ENCODE results near the gene TCERG1L.

The TCERG1L gene

DNA sequence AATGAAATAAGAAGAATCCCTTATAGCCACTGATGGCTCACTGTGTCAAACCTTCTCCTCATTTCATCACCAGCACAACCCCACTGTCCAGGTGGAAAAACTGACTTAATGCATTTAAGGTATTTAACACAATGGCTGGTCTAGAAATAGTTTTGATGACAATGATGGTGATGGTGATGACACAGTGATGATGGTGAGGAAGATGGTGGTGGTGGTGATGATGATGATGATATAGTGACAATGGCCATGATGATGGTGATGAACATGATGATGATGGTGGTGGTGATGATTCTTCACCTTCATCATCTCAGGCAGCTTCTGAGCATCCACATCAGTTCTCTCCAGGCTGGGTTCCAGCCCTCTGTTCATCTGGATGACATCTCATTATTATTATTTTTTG lies 186.6 kb downstream of the TCERG1L start:
- no peak for DNase-seq (ENCODE audit: low read depth in 2 of 2)

DNA sequence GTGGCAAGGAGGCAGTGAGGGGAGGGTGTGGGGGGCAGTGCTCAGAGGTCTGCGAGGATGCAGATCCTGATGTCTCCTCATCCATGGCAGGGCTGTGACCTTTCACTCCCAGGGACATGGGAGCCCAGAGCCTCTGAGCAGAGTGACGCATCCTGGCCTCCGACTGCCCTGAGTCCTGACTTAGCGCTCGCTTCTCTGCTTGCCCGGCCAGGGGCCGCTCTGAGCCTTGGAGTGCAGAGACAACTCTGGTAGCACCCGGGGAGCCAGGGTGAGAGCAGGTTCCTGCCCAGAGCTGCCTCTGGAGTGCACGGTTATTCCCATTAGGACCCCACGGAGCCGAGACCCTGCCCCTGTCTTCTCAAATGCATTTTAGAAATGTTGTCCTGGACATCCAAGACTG lies 188.0 kb downstream of the TCERG1L start:
- no peak for DNase-seq (ENCODE audit: low read depth in 2 of 2)

DNA sequence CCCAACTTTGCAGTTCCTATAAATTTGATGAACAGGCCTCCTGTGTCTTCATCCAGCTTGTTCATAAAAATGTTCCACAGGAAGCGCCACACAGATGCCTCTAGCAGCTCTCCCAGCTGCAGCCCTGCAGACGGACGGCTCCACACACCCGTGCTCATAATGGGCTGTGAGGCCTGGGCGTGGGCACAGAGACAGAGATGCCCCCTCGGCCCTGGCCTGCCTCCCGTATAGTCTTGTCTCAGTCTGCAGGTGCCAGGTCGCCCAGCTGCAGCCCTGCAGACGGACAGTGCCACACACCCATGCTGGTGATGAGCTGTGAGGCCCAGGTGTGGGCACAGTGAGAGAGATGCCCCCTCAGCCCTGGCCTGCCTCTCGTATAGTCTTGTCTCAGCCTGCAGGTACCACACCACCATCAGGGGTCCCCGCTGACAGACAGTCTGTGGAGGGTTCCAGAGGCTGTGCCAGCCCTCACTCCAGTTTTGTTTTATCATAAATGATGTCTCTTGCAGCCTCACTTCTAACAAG lies 189.9 kb downstream of the TCERG1L start:
- DNase-seq (ENCODE audit: low read depth in 2 of 2) = no peak

DNA sequence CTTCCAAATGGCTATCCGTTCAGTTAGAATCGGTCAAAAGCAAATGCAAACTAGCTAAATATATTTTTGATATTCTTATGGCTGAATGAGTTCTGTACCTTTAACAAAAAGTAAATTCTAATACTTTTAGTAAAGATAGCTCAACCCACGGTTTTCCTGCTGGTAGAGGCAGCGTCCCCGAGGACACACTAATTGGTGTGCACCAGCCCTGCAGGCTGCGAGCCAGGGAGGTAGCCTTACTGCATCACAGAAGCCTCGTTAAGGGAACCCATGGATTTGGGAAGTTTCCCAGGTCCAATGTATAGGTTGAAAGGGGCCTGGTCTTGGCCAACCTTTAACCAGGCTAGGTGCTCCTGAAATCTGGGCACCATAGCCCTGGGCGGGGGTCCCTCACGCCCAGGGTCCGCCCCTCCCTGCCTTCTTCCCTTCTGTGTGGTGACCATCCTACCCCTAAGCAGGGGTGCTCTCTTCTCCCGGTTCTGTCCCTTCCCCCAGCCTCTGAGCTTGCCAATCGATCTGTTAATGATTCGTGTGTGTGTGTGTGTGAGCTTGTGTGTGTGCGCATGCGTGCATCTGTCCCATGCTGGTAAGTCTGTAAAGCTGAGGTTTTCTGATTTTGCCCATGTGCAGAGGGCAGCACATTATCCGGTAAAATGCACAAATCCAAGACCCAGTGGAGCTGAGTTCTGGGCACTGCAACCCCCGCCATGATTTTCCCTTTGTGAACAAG lies 191.7 kb downstream of the TCERG1L start:
- DNase-seq (ENCODE audit: low read depth in 2 of 2) = no peak

DNA sequence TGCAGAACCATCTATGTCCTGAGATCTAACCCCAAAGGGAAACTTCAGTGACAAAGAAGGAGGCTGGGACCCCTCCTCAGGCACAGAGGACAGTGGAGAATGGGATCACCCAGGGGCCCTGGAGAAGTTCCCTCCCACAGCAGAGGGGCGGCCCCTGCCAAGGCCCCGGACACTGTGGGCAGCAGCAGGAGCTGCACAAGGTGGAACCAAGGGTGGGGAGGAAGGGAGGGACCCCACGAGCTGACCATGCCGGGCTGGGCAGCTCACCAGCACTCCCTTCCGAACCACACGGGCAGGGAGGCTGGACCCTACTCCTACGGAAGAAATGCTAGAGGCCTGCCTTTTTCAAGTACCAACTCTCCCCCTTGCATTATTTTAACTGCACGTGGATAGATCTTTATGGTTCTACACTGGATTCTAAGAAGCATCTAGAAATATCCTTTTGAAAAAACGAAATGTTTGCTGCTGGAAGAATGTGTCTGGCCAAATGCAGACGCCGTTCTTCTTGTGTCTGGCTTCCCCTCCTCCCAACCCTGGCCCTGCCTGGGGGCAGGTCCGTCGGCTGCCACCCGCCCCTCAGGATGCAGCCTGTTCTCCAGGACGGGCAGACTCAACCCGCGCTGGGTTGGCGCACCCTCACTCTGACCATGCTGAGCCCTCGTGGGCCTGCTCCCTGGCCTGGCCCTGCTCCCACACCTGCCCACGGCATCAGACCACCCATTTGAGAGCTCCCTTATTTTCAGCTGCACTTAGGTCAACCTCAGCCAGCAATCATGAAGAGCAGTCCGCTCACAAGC lies 193.9 kb downstream of the TCERG1L start:
- DNase-seq (ENCODE audit: low read depth in 2 of 2) = no peak

DNA sequence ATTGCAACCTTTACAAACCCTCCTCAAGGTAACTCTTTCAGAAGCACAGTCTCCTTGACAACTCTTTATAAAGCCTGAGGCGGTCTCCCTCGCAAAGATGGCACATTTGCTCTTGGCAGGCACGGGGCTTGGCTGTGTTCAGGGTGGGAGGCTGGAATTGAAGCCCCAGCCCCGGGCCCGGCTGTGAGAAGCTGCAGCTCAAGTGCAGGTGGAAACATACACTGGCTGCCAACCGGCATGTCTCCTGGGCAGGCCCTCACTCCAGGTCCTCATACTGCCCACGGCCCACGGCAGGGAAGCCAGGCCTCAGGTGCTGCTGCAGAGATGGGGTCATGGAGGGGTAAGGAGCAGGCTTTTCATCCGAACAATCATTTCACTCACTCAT lies 194.5 kb downstream of the TCERG1L start:
- no peak for DNase-seq (ENCODE audit: low read depth in 2 of 2)

DNA sequence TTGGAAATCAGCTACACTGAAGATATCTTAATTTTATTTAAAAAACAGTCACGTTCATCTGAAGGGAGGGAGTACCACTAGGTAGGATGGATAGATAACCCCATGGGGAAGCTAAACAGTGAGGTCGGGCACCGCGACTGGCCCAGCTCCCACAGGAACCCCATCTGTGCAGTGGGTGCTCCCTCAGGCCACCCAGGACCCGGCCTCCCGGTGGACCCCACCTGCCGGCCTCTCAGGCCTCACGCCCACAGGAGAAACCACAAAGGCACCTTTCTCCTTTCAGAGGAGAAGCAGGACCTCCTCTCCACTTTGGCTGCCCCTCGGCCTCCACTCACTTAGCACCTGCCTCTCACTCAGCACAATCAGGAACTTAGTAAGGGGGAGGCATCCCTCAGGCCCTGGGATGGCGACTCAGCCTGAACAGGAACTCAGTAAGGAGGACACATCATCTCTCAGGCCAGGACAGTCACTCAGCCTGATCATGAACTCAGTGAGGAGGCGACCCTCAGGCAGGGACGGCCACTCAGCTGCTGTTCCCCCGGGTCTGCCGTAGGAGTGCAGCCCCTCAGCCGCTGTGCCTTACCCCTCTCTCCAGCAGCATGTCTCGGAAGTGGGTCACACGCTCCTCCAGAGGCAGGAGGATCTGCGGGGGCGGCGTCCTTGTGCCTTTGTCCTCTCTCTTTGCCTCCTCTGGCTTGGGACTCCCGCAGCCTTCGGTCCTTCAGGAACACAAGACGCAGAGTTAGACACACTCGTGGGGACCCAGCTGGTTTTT lies 195.1 kb downstream of the TCERG1L start:
- DNase-seq (ENCODE audit: low read depth in 2 of 2) = no peak

DNA sequence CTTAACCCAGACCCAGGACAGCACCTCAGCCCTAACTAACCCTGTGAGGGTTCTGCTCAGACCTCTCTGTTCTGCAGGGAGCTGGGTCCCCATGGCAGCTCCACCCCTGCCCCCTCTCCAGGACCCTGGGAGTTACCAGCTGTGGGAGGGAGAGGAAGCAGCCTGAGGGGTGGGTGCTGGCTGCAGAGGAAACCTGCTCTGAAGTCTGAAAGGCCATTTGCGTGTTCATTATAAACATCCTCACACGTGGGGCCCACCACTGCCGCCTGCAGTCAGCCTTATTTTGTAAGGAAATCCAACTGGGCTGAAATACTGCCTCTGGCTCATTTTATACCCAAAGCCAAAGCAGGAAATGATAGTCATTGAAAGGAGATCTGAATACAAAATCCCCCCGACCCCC lies 195.7 kb downstream of the TCERG1L start:
- DNase-seq (ENCODE audit: low read depth in 2 of 2) = no peak

DNA sequence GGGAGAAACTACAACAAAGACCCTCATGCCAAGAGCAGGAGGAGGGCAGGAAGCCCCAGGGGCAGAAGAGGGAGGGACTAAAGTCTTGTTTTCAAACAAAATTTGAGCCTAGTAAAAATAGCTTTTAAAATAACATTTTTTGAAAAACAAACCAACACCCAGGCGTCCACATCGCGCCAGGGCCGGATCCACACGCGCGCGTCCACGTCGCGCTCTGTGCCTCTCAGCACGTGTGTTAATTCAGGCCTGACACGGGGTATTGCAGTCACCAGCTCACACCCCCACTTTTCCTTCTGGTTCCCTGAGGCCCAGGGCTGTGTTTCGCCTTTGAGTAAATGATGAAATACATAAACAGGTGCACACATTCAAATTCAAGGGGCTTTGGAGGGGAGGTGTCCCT lies 196.2 kb downstream of the TCERG1L start:
- no peak for DNase-seq (ENCODE audit: low read depth in 2 of 2)

DNA sequence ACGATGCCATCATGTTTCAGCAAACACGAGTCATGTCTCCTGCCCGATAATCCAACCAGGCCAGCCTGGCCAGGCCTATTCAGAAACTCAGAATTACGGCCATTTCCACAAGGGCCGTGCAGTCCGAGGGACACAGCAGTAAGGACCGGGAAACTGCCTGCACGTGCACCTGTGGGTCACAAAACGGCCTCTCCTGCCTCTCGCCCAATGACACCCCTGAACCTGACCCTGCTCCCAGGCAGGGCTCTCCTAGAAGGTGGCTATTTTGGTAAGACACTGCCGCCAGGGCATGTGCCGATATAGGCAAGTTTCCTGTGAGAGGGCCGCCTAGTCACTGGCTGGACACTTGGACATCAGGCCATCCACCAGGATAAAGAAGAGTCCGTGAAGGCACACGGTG lies 196.7 kb downstream of the TCERG1L start:
- DNase-seq (ENCODE audit: low read depth in 2 of 2) = no peak

DNA sequence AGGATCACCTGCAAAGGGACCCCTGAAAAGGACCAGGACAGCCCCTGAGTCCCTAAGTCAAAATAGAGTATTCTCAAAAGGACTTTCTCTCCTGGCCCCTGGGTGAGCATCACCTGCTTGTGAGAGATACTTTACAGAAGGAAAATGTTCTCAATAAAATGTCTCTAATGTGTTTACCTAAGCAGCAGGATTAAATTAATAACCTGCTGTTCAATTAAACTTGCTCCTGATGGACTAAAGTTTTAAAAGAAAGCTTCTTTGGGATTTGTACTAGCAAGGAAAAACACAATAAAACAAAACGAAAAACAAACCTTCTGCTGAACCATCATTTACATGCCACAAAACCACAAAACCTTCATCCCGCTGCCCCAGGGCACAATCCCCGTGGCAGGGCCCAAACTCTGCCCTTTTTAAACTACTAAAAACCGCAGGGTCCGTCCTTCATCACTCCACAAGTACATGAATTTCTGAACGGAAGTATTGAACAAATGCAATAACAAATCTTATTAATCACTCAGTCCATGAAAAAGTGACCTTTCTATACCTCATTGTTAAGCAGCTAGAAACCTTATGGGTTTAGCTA lies 197.7 kb downstream of the TCERG1L start:
- DNase-seq (ENCODE audit: low read depth in 2 of 2) = no peak

DNA sequence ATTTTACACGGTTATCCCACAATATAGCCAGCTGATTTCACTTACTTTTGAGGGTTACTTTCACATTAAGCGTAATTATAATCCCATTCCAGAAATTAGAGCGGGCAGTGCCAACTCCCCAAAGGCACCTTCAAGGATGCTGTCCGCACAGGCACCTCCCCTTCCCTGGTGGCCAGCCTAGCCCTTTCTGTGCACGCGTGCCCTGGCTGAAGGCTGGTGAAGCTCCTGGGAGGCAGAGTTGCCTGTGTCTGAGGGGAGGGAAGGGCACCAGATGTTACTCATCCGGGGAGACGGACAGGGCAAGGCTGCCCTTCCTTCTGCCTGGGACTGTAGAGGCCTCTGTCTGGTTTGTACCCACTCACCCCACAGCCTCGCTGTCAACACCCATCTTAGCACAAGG lies 198.4 kb downstream of the TCERG1L start:
- DNase-seq (ENCODE audit: low read depth in 2 of 2) = no peak

DNA sequence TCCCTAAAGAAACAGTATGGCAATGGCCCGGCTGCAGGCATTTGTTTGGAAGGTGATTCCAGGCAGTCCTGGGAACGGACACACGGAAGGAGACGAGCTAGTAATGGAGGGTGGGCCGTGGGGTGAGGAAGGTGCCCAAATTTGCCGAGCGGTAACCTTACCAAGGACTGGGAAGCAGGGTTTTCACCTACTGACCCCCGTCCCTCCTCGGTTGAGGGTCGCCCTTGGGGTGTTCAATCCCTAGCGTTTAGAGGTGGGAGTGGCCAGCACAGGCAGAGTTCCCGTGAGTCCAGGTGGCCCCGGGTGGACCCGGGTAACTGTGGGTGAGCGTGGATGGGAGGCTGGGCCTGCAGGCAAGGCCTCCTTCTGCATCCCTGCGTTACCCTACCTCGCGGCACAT lies 198.8 kb downstream of the TCERG1L start:
- no peak for DNase-seq (ENCODE audit: low read depth in 2 of 2)

DNA sequence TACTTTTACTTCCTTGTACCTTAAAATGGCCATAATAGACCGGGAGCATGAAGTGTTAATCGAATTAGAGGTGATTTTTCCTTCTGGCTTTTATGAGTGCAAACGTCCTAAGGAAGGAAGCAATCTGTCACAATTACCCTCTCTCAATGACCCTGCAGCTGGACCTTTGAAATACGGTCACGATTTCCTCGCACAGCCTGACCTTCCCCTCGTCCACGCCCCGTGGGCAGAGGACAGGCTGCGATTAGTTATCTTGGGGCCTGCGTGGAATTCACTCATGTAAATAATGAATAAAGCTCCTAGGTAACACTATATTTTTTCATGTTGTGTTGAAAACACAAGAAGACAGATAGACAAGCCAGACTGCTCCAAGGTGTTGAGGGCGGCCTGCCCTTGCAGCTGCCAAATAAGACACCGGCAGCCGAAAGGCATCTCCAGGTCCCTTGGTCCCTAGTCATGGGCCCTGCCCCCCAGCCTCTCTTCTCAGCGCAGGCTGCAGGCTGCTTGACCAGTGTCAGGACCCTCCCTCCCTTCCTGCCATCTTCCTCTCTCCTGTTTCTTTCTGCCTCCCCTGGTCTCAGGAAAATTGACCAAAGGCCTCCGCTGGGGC lies 199.9 kb downstream of the TCERG1L start:
- DNase-seq (ENCODE audit: low read depth in 2 of 2) = no peak

DNA sequence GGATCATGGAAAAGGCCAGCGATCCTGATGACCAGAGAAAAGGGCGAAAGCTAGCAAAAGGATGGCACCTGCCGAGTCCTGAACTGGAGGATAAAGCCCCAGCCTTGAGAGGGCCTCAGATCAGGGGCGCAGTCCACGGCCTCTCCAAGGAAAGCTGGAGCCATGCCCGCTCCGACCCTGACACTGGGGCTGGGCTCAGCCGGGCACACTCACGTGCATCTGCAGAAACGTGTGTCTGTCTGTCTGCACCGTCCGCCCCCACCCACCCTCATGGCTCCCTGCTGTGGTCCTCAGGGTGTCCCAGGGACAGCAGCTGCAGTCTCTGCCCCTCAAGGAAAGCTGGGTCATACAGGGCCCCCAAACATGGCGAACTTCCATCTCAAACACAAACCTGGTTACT lies 200.5 kb downstream of the TCERG1L start:
- no peak for DNase-seq (ENCODE audit: low read depth in 2 of 2)

DNA sequence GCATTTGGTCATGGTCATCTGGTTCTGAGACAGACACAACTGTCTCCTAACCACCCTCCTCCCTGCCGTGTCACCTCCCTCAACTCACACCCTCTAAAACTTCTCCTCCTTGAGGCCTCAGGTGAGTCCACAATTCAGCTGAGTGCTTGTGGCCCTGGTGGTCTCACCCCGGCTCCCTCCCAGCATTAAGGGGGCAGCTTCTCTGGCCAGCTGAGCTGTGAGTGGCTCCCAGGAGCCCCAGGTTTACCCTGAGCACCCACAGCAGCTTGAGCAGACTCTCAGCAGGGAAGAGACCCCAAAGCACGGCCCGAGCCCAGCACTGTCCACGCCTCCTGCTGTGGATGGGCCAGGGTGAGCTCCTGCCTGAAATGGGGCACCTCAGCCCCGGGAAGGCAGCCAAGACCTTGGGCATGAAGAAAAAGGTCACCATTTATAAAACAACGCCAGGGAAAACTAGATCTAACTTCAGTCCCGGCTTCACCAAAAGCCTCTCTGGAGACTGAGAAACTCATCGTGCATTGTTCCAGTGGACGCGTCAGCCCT lies 201.2 kb downstream of the TCERG1L start:
- DNase-seq (ENCODE audit: low read depth in 2 of 2) = no peak

DNA sequence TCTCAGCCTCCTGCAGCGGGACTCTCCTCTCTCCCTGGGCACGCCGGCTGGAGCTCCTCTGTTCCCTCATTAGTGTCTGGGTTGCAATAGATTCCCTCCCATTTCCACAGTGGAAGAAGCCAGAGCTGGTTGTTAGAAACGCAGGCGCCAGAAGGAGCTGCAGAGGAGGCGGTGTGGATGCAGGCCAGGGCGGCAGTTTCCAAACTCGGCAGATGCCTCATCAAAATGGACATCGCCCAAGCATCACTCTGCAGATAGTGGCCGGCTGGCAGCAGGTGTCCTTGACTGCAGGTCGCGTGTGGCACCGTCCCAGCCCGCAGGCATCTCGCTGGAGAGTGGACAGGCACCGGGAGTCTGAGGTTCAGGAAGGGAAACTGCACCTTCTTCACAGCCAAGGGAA lies 201.8 kb downstream of the TCERG1L start:
- no peak for DNase-seq (ENCODE audit: low read depth in 2 of 2)

DNA sequence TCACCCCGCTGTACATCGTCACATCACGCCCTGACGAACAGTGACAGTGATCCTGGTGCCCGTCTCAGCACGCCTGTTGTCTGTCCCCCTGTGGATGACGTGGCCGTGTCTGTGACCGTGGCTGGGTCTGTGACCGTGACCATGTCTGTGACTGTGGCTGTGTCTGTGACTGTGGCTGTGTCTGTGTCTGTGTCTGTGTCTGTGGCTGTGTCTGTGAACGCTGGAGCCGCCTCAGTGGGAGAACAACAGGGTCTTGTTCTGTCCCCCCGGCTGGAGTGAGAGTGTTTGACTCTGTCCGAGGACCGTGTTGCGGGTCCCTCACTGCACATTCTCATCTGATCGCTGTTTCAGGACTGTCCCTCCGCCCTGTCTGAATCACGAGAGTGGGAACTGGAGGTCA lies 202.2 kb downstream of the TCERG1L start:
- DNase-seq (ENCODE audit: low read depth in 2 of 2) = no peak

DNA sequence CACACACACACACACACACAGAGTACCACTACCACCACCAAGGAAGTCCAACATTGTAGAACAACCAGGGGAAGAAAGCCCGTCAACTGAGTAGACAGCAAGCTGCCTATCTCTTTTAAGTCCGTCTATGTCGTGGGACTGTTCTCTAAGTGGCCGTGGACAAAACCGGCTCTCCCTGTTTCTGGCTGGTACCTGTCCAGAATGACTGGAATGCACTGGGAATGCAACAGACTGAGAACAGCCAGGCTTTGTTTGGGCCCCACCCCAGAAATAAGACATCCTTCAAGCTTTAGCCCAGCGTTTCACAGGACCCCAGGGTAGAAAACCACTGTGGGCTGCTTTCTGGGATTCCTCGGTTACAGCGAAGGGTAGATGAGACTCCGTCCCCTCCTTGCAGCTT lies 203.6 kb downstream of the TCERG1L start:
- DNase-seq (ENCODE audit: low read depth in 2 of 2) = no peak

DNA sequence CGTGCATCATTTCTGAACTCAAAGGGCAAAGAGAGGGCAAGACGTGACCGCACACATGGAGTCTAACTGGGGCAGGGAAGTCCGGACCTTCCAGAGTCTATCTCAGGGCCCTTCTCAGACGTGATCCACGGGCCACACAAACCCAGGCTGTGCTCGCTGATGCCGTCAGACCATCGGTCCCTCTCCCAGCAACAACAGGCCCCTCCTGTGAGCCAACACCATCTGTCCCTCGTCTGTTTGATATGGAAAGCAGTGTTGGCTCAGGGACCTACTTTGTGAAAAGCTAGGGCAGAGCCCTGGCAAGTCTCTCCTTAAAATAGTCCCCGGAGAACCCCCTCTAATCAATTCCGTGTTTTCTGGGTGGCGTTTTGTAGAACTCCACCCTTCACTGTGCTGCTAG lies 208.8 kb downstream of the TCERG1L start:
- DNase-seq (ENCODE audit: low read depth in 2 of 2) = no peak

DNA sequence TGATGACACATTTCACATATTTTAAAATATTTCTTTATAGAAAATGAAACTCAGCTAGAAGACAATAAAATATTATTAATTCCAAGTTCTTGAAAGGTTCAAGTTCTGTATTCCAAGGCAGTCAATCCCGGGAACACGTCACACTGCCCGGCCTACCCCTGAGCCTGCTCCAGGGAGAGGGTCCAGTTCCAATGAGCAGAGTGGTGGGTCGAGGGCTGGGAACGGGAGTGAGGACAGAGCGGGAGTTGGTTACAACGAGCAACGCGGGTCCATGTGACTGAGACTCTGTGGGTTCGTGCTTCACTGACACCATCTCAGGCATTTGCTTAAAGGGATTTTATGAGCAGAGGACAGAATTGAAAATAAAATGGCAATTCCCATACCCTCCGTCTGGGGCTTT lies 209.4 kb downstream of the TCERG1L start:
- DNase-seq (ENCODE audit: low read depth in 2 of 2) = no peak

All from stimulated activated CD4-positive, alpha-beta T cell treated with anti-CD3 and anti-CD28 coated beads, Interleukin-15, amount 100 ng/mL, for 48 hours (primary cell).